Activated CD4-positive, alpha-beta T cell treated with anti-CD3 and anti-CD28 coated beads for 1 hour (primary cell): ENCODE data around the gene OR51E2.
"Not testable (repeated sequence)": the region's sequence is repeated elsewhere in the genome, so short reads cannot be mapped to it uniquely, and the experiment has no call there.

Experiments
- DNase-seq: peaks from one replicate; pipeline ENCODE4 v3.0.0-alpha.2; 2020

OR51E2 gene, protein sequence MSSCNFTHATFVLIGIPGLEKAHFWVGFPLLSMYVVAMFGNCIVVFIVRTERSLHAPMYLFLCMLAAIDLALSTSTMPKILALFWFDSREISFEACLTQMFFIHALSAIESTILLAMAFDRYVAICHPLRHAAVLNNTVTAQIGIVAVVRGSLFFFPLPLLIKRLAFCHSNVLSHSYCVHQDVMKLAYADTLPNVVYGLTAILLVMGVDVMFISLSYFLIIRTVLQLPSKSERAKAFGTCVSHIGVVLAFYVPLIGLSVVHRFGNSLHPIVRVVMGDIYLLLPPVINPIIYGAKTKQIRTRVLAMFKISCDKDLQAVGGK

DNA sequence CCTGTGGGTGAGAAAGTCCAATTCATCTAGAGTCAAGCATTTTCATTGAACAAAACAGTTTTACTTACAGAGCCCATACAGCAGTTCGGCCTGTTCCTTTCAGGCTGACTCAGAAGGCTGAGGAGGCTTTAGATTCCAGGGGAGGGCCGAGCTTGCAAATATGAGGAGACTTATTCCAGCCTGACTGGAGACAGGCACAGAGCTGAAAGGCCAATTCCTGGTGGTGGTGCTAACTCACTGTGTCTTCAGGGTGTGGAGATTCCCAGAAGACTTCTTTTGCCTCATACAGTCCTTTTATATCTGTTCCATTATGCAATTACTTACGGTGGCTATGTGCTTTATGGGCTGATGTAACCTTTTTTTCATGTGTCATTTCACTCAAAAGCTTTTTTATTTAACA is at the start of gene OR51E2:
TSS of gene OR51E2 (minus strand) at position 269 of the 400 bp plus-strand sequence. CDS start 15,142 bp downstream, outside the sequence.
- DNase-seq, result no peak

DNA sequence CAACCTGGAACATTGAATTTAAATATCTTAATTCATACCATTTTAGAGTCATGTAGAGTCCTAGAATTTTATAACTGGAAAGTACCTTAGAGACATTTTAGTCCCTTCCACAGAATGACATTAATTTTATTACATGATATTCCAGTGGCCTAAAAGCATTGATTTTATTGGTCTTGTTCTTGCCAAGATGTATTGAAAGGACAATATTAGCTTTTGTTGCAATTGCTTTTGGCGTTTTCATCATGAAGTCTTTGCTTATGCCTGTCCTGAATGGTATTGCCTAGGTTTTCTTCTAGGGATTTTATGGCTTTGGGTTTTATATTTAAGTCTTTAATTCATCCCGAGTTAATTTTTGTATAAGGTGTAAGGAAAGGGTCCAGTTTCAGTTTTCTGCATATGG is 43.1 kb upstream of the OR51E2 start:
- DNase-seq, result no peak

DNA sequence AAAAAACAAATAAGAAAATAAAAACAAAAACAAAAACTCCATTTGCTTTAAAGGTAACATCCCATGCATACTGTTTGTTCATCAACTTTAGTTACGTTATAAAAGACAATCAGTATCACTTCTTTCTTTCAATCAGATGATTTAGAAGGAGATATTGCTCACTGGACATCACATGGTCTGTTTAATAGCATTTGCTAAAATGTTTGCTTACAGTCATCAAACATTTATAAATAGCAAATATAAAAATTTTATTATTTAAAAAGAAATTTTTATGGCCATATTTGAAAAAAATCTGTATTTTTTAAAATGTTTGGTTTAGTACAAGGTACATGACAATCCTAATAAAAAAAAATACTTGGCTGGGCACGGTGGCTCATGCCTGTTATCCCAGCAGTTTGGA is 29.5 kb upstream of the OR51E2 start:
- no peak for DNase-seq

DNA sequence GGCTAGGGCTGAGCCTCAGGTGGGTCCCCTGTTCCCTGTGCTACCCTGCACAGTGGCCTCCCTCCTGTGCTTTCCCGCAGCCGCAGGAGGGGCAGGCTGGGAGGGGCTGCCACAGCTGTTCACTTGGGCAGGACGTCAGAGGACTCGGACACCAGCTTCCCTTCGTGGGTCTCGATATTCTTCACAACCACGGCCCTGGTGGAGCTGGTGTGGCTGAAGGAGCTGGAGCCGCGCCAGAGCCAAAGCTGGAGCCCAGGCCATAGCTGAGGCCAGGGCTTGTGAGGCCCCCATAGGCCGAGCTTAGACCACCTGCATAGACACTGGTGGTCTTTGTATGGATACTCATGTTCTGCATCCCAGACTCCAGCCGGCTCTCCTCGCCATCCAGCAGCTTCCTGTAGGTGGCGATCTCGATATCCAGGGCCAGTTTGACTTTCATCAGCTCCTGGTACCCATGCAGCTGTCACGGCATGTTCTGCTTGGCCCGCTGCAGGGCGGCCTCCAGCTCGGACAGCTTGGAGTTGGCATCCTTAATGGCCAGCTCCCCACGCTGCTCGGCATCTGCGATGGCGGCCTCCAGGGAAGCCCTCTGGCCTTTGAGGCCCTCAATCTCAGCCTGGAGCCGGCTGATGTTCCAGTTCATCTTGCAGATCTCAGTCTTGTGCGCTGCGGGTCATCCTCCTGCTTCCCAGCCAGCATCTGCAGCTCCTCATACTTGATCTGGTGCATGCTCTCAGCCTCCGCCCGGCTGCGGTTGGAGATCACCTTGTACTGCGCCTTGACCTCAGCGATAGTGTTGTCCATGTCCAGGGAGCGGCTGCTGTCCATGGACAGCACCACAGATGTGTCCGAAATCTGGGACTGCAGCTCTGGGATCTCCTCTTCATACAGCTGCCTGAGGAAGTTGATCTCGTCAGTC is 25.2 kb upstream of the OR51E2 start:
- DNase-seq, result not testable (repeated sequence)

DNA sequence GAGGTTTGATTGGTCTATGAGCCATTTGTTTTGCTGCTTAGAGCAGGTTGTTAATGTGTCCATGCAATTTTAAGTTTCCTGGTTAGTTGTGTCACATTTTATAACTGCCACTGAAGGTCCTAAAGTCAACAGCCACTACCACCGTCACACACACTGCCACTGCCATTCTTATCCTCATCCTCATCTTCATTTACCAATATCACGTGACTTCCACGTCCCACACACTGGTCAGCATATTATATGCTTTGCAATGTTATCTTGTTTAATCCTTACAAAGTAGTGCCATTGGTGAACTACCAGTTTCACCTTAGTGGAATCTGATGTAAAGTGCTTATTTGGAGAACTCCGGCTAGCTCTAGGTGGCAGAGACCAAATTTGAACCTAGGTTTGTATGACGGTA is 16.6 kb upstream of the OR51E2 start:
- no peak for DNase-seq

DNA sequence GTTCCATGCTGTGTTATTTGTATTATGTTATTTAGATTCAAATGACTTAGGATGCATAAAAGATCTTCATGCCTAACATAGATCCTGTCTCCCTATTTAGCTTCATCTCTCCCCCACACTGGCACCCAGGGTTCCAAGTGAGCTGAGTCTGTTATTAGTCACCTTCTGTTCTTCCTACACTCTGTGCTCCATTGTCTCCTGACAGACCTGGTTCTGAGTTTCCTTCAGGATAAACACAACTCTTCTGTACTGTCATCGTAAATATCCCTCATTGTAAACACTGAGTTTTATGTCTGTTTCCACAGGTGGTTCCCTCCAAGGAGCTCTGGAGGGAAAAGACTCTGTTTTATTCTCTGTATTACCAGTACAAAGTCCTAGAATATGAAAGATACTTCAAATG is 15.6 kb upstream of the OR51E2 start:
- no peak for DNase-seq

DNA sequence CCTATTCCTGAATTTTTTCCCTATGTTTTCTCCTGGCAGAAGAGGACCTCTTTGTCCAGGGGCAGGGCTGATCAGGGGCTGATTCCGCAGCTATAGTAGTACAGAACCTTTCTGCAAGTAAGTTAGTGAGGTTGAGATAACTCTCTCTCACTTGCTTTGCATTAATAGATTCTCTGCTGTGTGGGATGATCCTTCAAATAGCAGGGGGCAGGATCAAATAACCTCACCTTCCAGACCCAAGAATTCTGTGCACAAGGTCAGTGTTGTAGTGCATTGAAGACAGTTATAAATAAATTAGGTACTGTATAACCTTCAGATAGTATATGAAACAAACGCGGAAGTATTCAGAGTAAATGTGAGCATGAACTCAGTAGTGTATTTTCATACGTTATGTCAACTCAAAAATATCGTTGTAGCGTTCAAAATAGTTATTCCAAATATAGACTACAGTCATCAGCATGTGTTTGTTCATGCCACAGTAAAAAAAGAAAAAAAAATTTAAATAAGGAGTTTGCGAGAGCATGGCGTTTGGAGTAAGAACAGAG is 7.2 kb upstream of the OR51E2 start:
- DNase-seq, result no peak

DNA sequence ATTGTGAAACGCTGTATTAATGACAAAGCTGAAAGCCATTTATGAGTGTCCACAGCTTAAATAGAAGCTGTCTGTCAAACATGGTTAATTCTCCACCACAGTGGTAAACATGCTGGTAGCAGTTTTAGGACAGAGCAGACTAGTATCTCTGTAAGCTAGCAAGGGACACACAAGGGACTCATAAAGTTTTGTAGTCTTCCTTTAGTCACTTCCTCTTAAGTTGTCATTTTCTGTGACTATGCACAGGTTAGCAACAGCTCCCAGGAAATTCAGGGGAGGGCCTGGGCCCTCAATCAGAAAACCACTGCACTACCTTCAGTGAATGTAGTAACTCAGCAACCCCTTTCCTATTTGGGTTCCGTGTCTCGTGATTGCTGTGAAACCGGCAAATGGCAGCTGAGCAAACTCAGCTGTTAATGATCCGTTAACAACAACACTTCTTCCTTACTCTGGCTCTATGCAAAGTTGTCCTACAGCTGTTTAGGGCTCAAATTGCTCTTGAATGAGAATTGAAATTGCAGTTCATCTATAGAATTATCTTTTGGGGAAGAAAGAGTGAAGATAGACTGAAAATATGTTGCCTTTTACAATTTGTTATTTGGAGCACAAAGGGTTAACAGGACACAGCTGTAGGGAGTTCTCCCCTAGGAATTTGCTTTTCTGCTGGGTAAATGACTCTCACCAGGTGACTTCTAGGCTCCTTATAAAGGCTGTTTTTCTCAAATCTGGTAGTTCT is 6.6 kb upstream of the OR51E2 start, which contains the start of gene MMP26:
TSS of gene MMP26 (plus strand) at position 731 of the 736 bp plus-strand sequence.
- DNase-seq, result no peak

DNA sequence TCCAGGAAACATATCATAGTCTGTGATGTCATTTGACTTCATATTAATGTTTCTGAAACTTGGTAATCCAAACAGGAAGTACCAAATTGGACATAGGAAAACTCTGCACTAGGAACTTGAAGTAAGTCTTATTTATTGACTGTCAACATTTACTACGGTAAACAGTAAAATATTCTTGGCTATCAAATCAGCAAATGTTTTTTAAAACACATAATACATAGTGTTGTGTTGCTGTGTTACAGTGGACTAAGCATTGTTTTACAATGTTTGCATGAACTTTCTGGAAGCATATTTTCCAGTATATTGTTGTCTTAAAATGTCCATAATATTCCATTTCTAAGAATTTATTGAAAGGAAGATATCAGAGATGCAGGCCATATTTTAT is 2.8 kb upstream of the OR51E2 start:
- DNase-seq, result no peak

DNA sequence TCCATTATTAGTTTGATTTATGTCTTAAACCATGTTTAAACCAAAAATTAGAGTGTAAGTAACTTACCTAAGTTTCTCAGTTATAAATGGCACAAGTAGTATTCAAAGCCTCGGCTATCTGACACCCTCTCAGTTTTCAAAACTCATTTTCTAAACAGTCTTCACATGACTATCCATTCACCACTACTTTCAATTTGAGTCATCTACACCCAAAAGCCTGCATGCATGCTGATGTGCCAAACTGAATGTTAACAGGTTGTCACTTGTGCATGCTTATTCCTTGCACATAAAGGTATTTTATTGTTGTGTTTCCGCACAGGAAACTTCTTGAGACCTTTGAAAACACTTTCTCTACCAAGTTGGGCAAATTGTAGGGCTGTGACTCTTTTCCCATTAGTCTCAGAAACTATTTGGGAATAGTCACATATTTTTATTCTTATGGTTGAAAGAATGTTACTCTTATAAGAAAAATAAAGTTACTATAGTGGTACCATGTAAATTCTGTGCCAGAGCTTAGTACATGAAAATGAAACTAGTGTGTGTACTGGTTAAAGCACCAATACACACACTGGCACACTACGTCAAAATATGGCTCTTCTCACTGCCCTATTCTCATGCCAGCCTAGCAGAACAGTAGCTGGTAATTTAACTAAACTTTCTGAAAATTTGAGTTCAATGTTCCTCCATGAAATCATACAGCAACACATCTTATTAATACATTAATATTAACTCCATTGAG is 2.2 kb upstream of the OR51E2 start:
- no peak for DNase-seq

DNA sequence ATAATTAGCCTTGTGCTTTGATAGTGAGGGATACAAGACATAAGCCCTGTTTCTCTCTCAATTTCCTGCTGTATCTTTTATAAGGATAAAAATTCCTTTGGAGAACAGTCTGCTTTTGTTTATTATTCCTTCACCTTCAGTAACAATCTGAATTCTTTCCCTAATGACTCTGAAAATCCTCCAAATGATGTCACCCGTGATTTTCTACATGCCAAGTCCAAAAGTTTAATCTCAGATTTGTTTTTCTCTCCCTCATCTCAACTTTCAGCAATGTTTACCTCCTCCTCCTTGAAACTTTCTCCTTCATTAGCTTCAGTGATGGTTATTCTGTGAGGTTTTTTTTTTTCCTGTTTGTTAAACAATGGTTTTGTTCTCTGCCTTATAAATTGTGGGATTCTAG is 2.2 kb downstream of the OR51E2 start:
- no peak for DNase-seq

DNA sequence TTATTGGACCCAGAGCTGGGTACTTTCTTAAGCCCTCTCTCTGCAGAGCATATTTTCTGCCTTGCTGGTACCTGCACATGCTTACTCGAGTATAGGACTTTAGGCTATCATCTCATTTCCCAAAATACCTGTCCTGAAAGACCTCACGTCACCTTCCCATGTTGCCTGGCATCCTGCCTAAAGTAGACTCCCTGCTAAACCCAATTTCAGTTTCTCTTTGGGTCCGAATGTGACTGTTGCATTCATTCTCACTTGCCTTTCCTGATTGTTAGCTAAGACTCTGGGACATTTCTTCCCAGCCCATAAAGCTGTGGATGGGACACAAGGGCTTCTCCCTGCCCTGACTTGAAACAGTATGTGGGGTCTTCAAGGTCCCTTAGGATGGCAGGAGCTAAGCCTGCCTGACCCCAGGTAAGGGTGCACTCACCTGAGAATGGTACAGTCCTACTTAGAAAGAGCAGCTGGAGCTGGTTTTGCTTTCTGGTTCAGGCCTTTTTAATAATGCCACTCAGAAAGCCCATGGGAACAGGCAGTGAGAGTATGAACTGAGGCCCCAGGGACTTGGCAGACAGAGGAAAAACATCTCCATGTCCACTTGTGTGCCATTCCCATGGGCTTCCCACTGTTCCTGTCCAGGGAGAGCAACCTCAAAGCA is 12.9 kb downstream of the OR51E2 start:
- no peak for DNase-seq

DNA sequence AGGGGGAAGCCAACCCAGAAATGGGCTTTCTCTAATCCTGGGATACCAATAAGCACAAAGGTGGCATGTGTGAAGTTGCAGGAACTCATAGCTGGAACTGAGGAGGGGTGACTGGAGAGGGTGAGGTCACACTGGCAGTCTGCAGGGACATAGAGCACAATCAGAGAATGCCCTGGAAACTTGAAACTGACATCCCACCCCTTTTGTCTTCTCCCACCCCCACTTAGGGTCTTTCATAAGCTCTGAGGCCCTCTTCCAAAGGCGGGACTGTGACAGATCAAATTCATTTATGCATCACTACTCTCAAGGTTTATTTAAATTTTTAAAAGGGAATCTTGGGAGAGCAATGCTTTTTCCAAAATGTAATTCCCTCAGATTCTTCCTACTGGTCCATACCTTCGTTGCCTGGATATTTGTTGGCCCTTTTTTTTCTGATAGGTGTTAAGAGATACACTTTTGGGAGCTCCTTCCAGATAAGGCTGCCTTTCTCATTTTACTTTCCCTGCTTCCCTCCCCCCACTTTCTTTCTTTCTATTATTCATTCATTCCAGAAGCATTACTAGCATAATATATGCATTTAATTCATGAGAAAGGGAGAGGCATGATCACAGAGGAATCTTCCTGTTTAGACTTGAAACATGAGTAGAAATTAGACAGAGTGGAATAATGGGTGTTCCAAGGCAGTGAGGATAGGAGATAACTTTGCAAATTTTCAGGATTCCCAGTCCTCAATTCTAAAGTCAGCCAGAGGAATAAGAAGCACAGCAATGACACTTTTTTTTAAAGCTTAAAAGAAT is 14.8 kb downstream of the OR51E2 start:
- no peak for DNase-seq

DNA sequence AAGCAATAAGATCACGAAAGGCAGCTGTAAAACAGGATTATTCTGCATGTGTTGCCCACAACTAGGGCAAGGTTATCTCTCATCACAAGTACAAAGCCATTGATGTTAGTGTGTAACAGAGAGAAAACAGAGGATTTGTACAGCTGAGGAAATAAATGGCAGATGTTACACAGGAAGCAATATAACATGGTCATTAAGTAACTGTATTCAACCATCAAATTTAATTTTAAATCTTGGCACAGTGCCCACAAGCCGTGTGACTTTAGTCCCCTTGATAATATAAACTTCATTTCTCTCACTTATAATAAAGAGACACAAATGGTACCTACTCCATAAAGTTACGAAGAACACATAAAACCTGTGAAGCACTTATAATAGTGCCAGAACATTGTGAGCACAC is 17.3 kb downstream of the OR51E2 start:
- no peak for DNase-seq

DNA sequence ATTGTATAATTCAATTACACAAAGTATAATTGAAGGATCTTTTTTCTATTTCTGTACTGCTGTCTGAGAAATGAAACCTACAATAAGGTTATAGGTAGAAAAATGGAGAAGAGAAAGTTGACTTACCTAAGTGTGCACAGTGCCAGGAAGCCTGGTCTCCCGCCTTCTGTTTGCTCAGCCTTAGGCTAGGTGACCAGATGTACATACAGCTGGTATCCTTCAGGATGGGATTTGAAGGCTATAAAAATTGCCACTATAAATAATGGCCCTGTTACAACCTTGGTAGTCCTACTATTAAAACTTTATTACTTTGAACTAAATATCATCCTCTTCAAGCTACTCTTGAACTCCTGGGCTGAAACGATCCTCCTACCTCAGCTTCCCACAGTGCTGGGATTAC is 19.7 kb downstream of the OR51E2 start:
- DNase-seq, result no peak

DNA sequence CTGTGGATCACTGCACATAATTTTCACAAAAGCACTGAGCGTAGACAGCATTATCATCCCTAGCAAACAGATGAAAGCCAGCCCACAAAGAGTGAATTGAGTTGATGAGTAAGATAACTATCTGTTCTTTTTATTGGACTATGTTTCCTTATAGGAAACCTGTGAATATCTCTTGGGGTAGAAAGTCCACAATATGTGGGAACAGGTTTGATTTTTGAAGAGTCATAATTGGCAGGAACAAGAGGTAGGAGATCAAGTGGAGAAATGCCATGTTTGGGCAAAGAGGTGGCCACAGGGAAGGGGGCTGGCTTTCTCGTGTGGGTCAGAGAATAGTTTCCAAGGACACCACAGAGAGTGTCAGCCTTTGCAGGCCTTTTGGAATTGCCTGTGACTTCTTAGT is 23.9 kb downstream of the OR51E2 start:
- DNase-seq, result no peak

DNA sequence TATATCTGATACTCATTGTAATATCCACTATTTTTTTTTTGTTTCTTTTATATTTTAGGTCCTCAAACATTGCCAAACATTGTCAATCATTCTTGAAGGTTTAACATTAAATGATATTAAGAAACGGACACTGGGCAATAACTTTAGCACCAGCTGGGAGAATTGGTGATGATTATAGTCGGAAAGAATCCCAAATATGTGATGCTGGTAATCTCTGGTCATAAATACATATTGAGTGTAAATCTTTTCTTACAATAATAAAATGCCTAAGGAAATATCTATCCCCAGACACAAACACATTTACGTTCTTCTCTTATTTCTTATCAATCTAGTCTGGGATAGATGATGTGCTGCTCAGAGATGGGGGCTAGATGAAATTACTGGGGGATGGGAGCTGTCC is 25.2 kb downstream of the OR51E2 start:
- no peak for DNase-seq

DNA sequence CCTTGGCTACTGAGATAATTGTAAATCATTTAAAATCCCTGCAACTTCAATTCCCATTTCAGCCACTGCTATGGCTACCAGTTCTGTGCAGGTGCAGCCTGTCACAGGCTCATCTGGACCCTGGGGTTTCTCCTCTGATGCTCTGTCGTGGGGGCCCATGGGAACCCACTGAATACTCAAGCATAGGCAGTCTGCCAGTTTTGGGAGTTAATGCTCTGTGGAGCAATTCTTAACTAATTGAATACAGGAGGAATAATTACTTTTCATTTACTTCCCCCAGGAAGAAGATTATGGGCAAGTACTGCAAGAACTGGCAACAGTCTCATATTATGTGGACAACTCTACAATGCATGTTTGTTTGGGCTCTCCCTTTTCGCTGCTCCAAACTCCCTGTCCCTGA is 25.9 kb downstream of the OR51E2 start:
- no peak for DNase-seq

DNA sequence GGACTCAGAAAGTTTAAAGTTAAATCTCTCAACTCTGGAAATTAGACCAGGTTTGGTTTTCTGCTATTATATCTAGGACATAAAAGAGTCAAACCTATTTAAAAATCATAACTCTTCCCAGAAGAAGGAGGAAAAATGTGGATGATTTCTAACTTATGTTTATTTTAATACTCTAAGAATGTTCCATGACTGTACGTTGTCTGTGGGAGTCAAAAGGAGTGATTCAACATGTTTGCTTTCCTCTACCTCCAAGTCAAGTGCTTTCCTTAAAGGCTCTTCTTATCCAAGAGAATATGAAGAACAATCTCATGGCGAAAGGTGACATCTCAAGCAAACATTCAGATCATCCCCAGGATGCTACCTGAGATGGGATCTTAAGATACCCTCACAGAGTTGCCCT is 32.2 kb downstream of the OR51E2 start:
- DNase-seq, result no peak

DNA sequence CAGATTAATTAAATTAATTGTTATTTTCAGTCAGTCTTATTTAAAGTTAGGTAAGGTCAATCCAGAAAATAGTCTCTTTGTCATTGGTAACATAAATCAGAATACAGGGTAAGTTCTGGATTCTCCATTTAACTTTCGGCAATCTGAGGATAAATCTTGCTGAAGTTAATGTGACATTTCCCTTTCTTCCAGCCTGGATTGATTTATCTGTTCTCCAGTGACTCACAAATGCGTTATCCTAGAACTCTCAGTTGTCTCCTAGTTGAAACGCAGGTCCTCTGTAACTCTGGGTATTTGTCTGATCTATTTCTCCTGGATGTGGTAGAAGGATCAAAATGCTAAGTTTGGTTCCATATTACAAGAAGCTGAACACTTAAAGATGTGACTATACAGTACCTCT is 32.9 kb downstream of the OR51E2 start:
- no peak for DNase-seq

DNA sequence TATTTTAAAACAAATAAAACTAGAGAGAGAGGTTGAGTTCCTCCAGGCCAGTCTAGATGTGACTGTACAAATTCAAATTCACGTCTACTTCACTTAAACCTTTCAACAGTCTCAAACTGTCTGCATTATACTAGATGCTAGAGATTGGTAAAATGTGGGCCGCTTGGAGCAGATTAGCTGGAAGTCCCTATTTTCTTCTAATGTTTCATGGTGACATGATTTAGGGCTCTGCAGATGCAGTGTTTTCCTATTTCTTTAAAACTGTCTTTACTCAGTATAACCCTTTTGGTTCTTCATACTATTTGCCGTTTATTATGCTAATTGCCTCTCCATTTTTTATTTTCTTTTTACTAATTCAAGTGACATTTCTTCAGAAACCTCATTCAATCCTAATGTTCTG is 33.5 kb downstream of the OR51E2 start:
- DNase-seq, result no peak
